Stimulated activated CD8-positive, alpha-beta memory T cell treated with anti-CD3 and anti-CD28 coated beads, Interleukin-7, amount 100 ng/mL, for 48 hours (primary cell): Measurements from ENCODE around the gene NEO1.
"Not testable (repeated sequence)": the region's sequence is repeated elsewhere in the genome, so short reads cannot be mapped to it uniquely, and the experiment has no call there.

ENCODE experiments used
- DNase-seq, 2 donors: peaks; one replicate each; pipeline ENCODE4 v3.0.0-alpha.2; 2020; ENCODE audit warnings: low read depth in 1 of 2; ENCODE audit errors: extremely low read depth in 1 of 2

The NEO1 gene

GRCh38 chr15:73296609-73297353, 244.5 kb downstream of the NEO1 start:
- no peak for DNase-seq

GRCh38 chr15:73298522-73299245, 246.4 kb downstream of the NEO1 start:
- no peak for DNase-seq

GRCh38 chr15:73300286-73300685, 248.0 kb downstream of the NEO1 start:
- DNase-seq: not testable (repeated sequence)

GRCh38 chr15:73303636-73304035, 251.4 kb downstream of the NEO1 start:
- no peak for DNase-seq

GRCh38 chr15:73305331-73306211, 253.3 kb downstream of the NEO1 start:
- no peak for DNase-seq

GRCh38 chr15:73308305-73308704, 256.0 kb downstream of the NEO1 start:
- no peak for DNase-seq

GRCh38 chr15:73313861-73314260, 261.6 kb downstream of the NEO1 start:
- no peak for DNase-seq

GRCh38 chr15:73317651-73318462, 265.6 kb downstream of the NEO1 start:
- no peak for DNase-seq

GRCh38 chr15:73318463-73319351, 266.4 kb downstream of the NEO1 start:
- DNase-seq: no peak

GRCh38 chr15:73319460-73320245, 267.4 kb downstream of the NEO1 start:
- no peak for DNase-seq

GRCh38 chr15:73320619-73321180, 268.4 kb downstream of the NEO1 start:
- no peak for DNase-seq

- no peak for DNase-seq
Observed at GRCh38 chr15:73321496-73322450, 269.5 kb downstream of the NEO1 start.

GRCh38 chr15:73322665-73323373, 270.6 kb downstream of the NEO1 start:
- no peak for DNase-seq

GRCh38 chr15:73323374-73323955, 271.2 kb downstream of the NEO1 start:
- no peak for DNase-seq

GRCh38 chr15:73323956-73324355, 271.7 kb downstream of the NEO1 start:
- DNase-seq: no peak

- no peak for DNase-seq
Observed at GRCh38 chr15:73324496-73325170, 272.4 kb downstream of the NEO1 start.
